Small intestine (tissue), 7 donors: ENCODE data around the gene ATG101. TPM values are rescaled to one million over a fixed set of nuclear protein-coding genes. Genes with fewer than 3 reads are reported as not detected.

Experiments used
- DNase-seq, 2 donors: peaks; one replicate each; pipeline versions ENCODE4 v3.0.0 to v3.0.0-alpha.2; 2013
- FAIRE-seq: peaks from 2 replicates; lab custom pipeline; 2012; peaks lifted over from hg19 to GRCh38; lab: Jason Lieb, UNC
- H3K27ac ChIP-seq, 3 donors: one replicate each; pipeline ENCODE4 v1.5.1; 2013; ENCODE audit warnings: low read length in 2 of 3, mild to moderate bottlenecking in 2 of 3, control low read depth in 1 of 3, inconsistent platforms in 1 of 3, low read depth in 1 of 3, moderate library complexity in 1 of 3
- H3K27me3 ChIP-seq, 3 donors: one replicate each; pipeline ENCODE4 v1.6.1; 2013; ENCODE audit warnings: low read length in 3 of 3, inconsistent platforms in 1 of 3; ENCODE audit not compliant: control insufficient read depth in 3 of 3, insufficient read depth in 3 of 3
- H3K36me3 ChIP-seq, 3 donors: one replicate each; pipeline ENCODE4 v1.6.1; 2013; ENCODE audit warnings: low read length in 3 of 3, inconsistent platforms in 1 of 3, low read depth in 1 of 3, mild to moderate bottlenecking in 1 of 3, moderate library complexity in 1 of 3; ENCODE audit not compliant: control insufficient read depth in 3 of 3, insufficient read depth in 2 of 3
- H3K4me1 ChIP-seq, 3 donors: one replicate each; pipeline ENCODE4 v1.6.1; 2013; ENCODE audit warnings: low read length in 2 of 3, inconsistent platforms in 1 of 3, low read depth in 1 of 3, mild to moderate bottlenecking in 1 of 3, moderate library complexity in 1 of 3; ENCODE audit not compliant: control insufficient read depth in 3 of 3, insufficient read depth in 2 of 3
- H3K4me3 ChIP-seq, 3 donors: one replicate each; pipeline ENCODE4 v1.5.1; 2013; ENCODE audit warnings: low read length in 3 of 3, control low read depth in 1 of 3, inconsistent platforms in 1 of 3, low read depth in 1 of 3, mild to moderate bottlenecking in 1 of 3, moderate library complexity in 1 of 3
- H3K9me3 ChIP-seq, 2 donors: one replicate each; pipeline ENCODE4 v1.6.1; 2013; ENCODE audit warnings: low read depth in 1 of 2, low read length in 1 of 2; ENCODE audit not compliant: control insufficient read depth in 2 of 2, insufficient read depth in 1 of 2
- WGBS, 3 donors: extraction: QIAGEN DNeasy Blood & Tissue Kit; methylation state at CpG; one replicate each; pipeline ENCODE4 v1.1.7; 2013; 5-methylcytosine and 5-hydroxymethylcytosine counted together
- polyA plus RNA-seq, 4 donors: library from polyadenylated mRNA; stranded (reverse) in 3 of 4; unstranded in 1 of 4; fragments of 200-250 nt in 3 of 4; fragments of 120-200 nt in 1 of 4; gene quantifications; one replicate each; pipeline versions ENCODE4 v1.2.1 to v1.2.3, GENCODE V29; 2013
- donor health status: healthy with polysubstance abuse.
- donor health status: control.
- donor health status: control.
- donor health status: Bipolar disorder and iron deficiency.
- donor health status: healthy.

ATG101 gene
- polyA plus RNA-seq, 4 donors = 26.7 to 65.1 (median 55.5) TPM

GRCh38 chr12:52123487-52124186 lies 53.9 kb downstream of the ATG101 start:
- H3K4me3 ChIP-seq = no peak overlapping the region
- FAIRE-seq (no peak), DNase-seq (no peak)
- no peak overlapping the region for H3K27ac ChIP-seq
- H3K36me3 ChIP-seq = no peaks in the 10 kb centered on the region
- peaks cover 0 to 15% (median 6%) of the 10 kb centered on the region in 3 donors for H3K4me1 ChIP-seq
- H3K27me3 ChIP-seq = peaks cover 0 to 3% (median 0%) of the 10 kb centered on the region in 3 donors
- no peaks in the 10 kb centered on the region for H3K9me3 ChIP-seq
- 62 to 79% (median 71%) methylated on average over 8 of the region's 8 CpGs for WGBS, 3 donors

- no peaks in the 10 kb centered on the region for H3K9me3 ChIP-seq
- H3K27ac ChIP-seq = no peak overlapping the region
- FAIRE-seq (no peak), DNase-seq (no peak)
- H3K36me3 ChIP-seq = no peaks in the 10 kb centered on the region
- no peaks in the 10 kb centered on the region for H3K4me1 ChIP-seq
- H3K4me3 ChIP-seq = no peak overlapping the region
- 81 to 87% (median 86%) methylated on average over 4 to 6 of the region's 6 CpGs for whole genome bisulfite sequencing, 3 donors
- peaks cover 0 to 3% (median 0%) of the 10 kb centered on the region in 3 donors for H3K27me3 ChIP-seq
Observed at GRCh38 chr12:52125476-52125900, 55.7 kb downstream of the ATG101 start.

GRCh38 chr12:52126050-52126604 lies 56.3 kb downstream of the ATG101 start:
- no peaks in the 10 kb centered on the region for H3K4me1 ChIP-seq
- WGBS, 3 donors = 72 to 85% (median 80%) methylated on average over 2 of the region's 2 CpGs
- H3K27ac ChIP-seq = peak overlapping the region in 2 of 3 donors; percentile 17 to 29
- DNase-seq (no peak), FAIRE-seq (no peak)
- H3K4me3 ChIP-seq = no peak overlapping the region
- no peaks in the 10 kb centered on the region for H3K36me3 ChIP-seq
- H3K27me3 ChIP-seq = peaks cover 0 to 3% (median 0%) of the 10 kb centered on the region in 3 donors
- H3K9me3 ChIP-seq = no peaks in the 10 kb centered on the region

Other genes with a start within 250 kb of the ATG101 start
- gene FIGNL2, start 221.3 kb upstream of the ATG101 start, polyA plus RNA-seq = under 1 TPM in 2 of 4 donors, not detected in 2; 0.39 to 0.41 TPM
- gene ANKRD33, start 181.9 kb upstream of the ATG101 start, polyA plus RNA-seq = under 1 TPM in 1 of 4 donors, not detected in 3; 0.04 TPM
- gene ACVRL1, start 162.5 kb upstream of the ATG101 start, polyA plus RNA-seq = 10 to 100 TPM in 2 of 4 donors, 1 to 10 TPM in 1, under 1 TPM in 1; 0.89 to 44.2 (median 10.4) TPM
- 10 to 100 TPM; 11.6 to 75.8 (median 21.4) TPM for gene ACVR1B, start 118.3 kb upstream of the ATG101 start, polyA plus RNA-seq
- gene TAMALIN, start 63.0 kb upstream of the ATG101 start, polyA plus RNA-seq = 10 to 100 TPM in 2 of 4 donors, 1 to 10 TPM in 2; 3.8 to 32.5 (median 10.1) TPM
- 100 to 1,000 TPM in 1 of 4 donors, 10 to 100 TPM in 2, 1 to 10 TPM in 1; 6.7 to 100 (median 34.7) TPM for gene NR4A1, start 18.5 kb upstream of the ATG101 start, polyA plus RNA-seq
- 1 to 10 TPM in 1 of 4 donors, under 1 TPM in 2, not detected in 1; 0.46 to 1.6 (median 0.80) TPM for gene SMIM41, start 9.7 kb downstream of the ATG101 start, polyA plus RNA-seq
- gene KRT80, start 122.0 kb downstream of the ATG101 start, polyA plus RNA-seq = 1 to 10 TPM in 1 of 4 donors, under 1 TPM in 3; 0.13 to 3.2 (median 0.58) TPM
- gene KRT7, start 163.3 kb downstream of the ATG101 start, polyA plus RNA-seq = 10 to 100 TPM in 1 of 4 donors, 1 to 10 TPM in 3; 2.2 to 10.1 (median 3.2) TPM
- gene KRT86, start 204.7 kb downstream of the ATG101 start, polyA plus RNA-seq = under 1 TPM in 3 of 4 donors, not detected in 1; 0.01 to 0.84 (median 0.54) TPM
- under 1 TPM in 1 of 4 donors, not detected in 3; 0.53 TPM for gene KRT81, start 221.6 kb downstream of the ATG101 start, polyA plus RNA-seq